Measurements from ENCODE around the gene GNA12. TPM values are rescaled to one million over a fixed set of nuclear protein-coding genes. Genes with fewer than 3 reads are reported as not detected.

The GNA12 gene
- total and polyA plus RNA-seq, 9 of the 15 experiments (the other 6 are each of a cell fraction or from before 2014, with no cell fraction given) = 0.65 to 32.7 (median 9.6) TPM

GRCh38 chr7:2709553-2710285 is 134.4 kb downstream of the GNA12 start (continued):
- TF ChIP-seq ZNF174 (CRISPR knock-in tag; IDR thresholded peaks at IDR 0.05) = no peak
- no peak for TF ChIP-seq ZNF609 (CRISPR knock-in tag; IDR thresholded peaks at IDR 0.05; ENCODE audit: borderline replicate concordance)
- peak; percentile 62; the same call in 1 of the 2 replicates for TF ChIP-seq MTA3 (IDR thresholded peaks at IDR 0.05; ENCODE audit: borderline replicate concordance)
- no peak for TF ChIP-seq FOXP1 (CRISPR knock-in tag; IDR thresholded peaks at IDR 0.05)
- no peak for TF ChIP-seq ELF4 (CRISPR knock-in tag; IDR thresholded peaks at IDR 0.05)
- TF ChIP-seq ZBTB9 (CRISPR knock-in tag; IDR thresholded peaks at IDR 0.05) = 0 out of 2 replicates have a peak, but pooled peaks have one; percentile 29
- TF ChIP-seq L3MBTL2 (IDR thresholded peaks at IDR 0.05) = peak; percentile 68
- TF ChIP-seq CREM (IDR thresholded peaks at IDR 0.05; ENCODE audit: low read depth) = peak; percentile 56; the same call in 1 of the 2 replicates
- TF ChIP-seq SRSF3 (IDR thresholded peaks at IDR 0.05; ENCODE audit: insufficient read depth, low read length) = no peak
- no peak for TF ChIP-seq ZNF253 (CRISPR knock-in tag; conservative IDR thresholded peaks at IDR 0.05)
- TF ChIP-seq MIER1 (IDR thresholded peaks at IDR 0.05; ENCODE audit: low read depth) = no peak
- no peak for TF ChIP-seq HLTF (IDR thresholded peaks at IDR 0.05)
- no peak for TF ChIP-seq BMI1 (IDR thresholded peaks at IDR 0.05; ENCODE audit: low read length)
- no peak for TF ChIP-seq MTA2 (IDR thresholded peaks at IDR 0.05; ENCODE audit: low read depth)
- peak; percentile 39; the same call in 1 of the 2 replicates for TF ChIP-seq DEAF1 (CRISPR knock-in tag; IDR thresholded peaks at IDR 0.05)
- TF ChIP-seq ZEB2 (IDR thresholded peaks at IDR 0.05) = no peak
- TF ChIP-seq ZZZ3 (IDR thresholded peaks at IDR 0.05) = no peak
- TF ChIP-seq GABPB1 (CRISPR knock-in tag; IDR thresholded peaks at IDR 0.05) = peak; percentile 58
- TF ChIP-seq GATAD2A (IDR thresholded peaks at IDR 0.05) = no peak
- TF ChIP-seq MCM5 (IDR thresholded peaks at IDR 0.05; ENCODE audit: low read depth) = no peak
- no peak for TF ChIP-seq DDX20 (tag; IDR thresholded peaks at IDR 0.05; ENCODE audit: low read depth)
- TF ChIP-seq SPI1 (IDR thresholded peaks at IDR 0.05; ENCODE audit: borderline replicate concordance, low read depth, low read length) = no peak

Measured in K562 (cell line).